IMR-90 (cell line): ENCODE measurements around the gene BMAL2. TPM values are rescaled to one million over a fixed set of nuclear protein-coding genes. Genes with fewer than 3 reads are reported as not detected.

ENCODE experiments used
- ATAC-seq: fragments of 200-7000 bp; cut with Tn5 transposase; 2 replicates; pipeline ENCODE4 v1.9.1; 2020; ENCODE audit warnings: low read depth, mild to moderate bottlenecking, moderate library complexity
- BruUV-seq: library from RNA; stranded (reverse); fragments of 400-500 nt; replicated peaks from 2 replicates; lab custom pipeline; 2021; lab: Mats Ljungman, UMichigan
- CTCF ChIA-PET: fragments of 300-600 bp; formaldehyde crosslinking; extraction: SDS; loops from one replicate; lab custom pipeline; 2021; ENCODE audit warnings: antibody characterized with exemption; lab: Yijun Ruan, JAX
- POLR2A ChIA-PET: fragments of 300-600 bp; sonication (Branson Sonifier 250); formaldehyde crosslinking; loops from one replicate; lab custom pipeline; 2022; ENCODE audit warnings: antibody characterized with exemption; ENCODE audit not compliant: unreplicated experiment; lab: Charles Lee
- DNase-seq: peaks from one replicate; pipeline ENCODE4 v3.0.0; 2013
- H2AFZ ChIP-seq: replicated peaks from 2 replicates; pipeline ENCODE3; 2013; ENCODE audit warnings: low read length, mild to moderate bottlenecking; ENCODE audit not compliant: poor library complexity
- H2AK5ac ChIP-seq: 2 replicates; pipeline ENCODE4 v1.6.1; 2013; ENCODE audit warnings: low read depth, low read length, inconsistent platforms
- H2AK9ac ChIP-seq: replicated peaks from 2 replicates; pipeline ENCODE3; 2013; ENCODE audit warnings: mild to moderate bottlenecking, low read depth, low read length, moderate library complexity; ENCODE audit not compliant: poor library complexity
- H2BK120ac ChIP-seq: 2 replicates; pipeline ENCODE4 v1.6.1; 2013; ENCODE audit warnings: low read depth, low read length, inconsistent platforms
- H2BK15ac ChIP-seq: 3 replicates; pipeline ENCODE4 v1.6.1; 2013; ENCODE audit warnings: low read depth, low read length, inconsistent platforms
- H2BK20ac ChIP-seq: 2 replicates; pipeline ENCODE4 v1.6.1; 2013; ENCODE audit warnings: low read depth, mild to moderate bottlenecking, inconsistent platforms, low read length, moderate library complexity
- H2BK5ac ChIP-seq: 2 replicates; pipeline ENCODE4 v1.6.1; 2013; ENCODE audit warnings: mild to moderate bottlenecking, low read depth, low read length, inconsistent platforms; ENCODE audit not compliant: poor library complexity, severe bottlenecking
- H3K14ac ChIP-seq: replicated peaks from 2 replicates; pipeline ENCODE4 v1.6.1; 2013; ENCODE audit warnings: low read depth, low read length, inconsistent platforms
- H3K18ac ChIP-seq: 2 replicates; pipeline ENCODE4 v1.6.1; 2013; ENCODE audit warnings: low read depth, low read length, control low read depth
- H3K23ac ChIP-seq: 2 replicates; pipeline ENCODE4 v1.6.1; 2013; ENCODE audit warnings: low read depth, low read length, inconsistent platforms
- H3K27ac ChIP-seq: 2 replicates; pipeline ENCODE4 v1.5.1; 2013; ENCODE audit warnings: mild to moderate bottlenecking, control low read depth, low read length; ENCODE audit not compliant: insufficient read depth
- H3K27me3 ChIP-seq: 2 replicates; pipeline ENCODE4 v1.6.1; 2013; ENCODE audit warnings: low read length; ENCODE audit not compliant: control insufficient read depth, insufficient read depth
- H3K36me3 ChIP-seq: 2 replicates; pipeline ENCODE4 v1.6.1; 2013; ENCODE audit warnings: low read length, mixed read lengths; ENCODE audit not compliant: control insufficient read depth, insufficient read depth
- H3K4ac ChIP-seq: 2 replicates; pipeline ENCODE4 v1.6.1; 2013; ENCODE audit warnings: low read depth, low read length, inconsistent platforms
- H3K4me1 ChIP-seq: 2 replicates; pipeline ENCODE4 v1.6.1; 2013; ENCODE audit warnings: low read length, mixed read lengths; ENCODE audit not compliant: control insufficient read depth, insufficient read depth
- H3K4me2 ChIP-seq: 2 replicates; pipeline ENCODE4 v1.6.1; 2013; ENCODE audit warnings: low read depth, mild to moderate bottlenecking, control low read depth, low read length, moderate library complexity
- H3K4me3 ChIP-seq: 2 replicates; pipeline ENCODE4 v1.5.1; 2013; ENCODE audit warnings: low read depth, mild to moderate bottlenecking, control low read depth, low read length, moderate library complexity; ENCODE audit not compliant: insufficient read depth
- H3K56ac ChIP-seq: 2 replicates; pipeline ENCODE4 v1.6.1; 2013; ENCODE audit warnings: low read length, inconsistent platforms; ENCODE audit not compliant: insufficient read depth; ENCODE audit errors: extremely low read depth
- H3K79me1 ChIP-seq, 2 experiments: 2 replicates each; pipeline ENCODE4 v1.6.1; 2013; ENCODE audit warnings: low read length in 2 of 2, inconsistent platforms in 1 of 2, low read depth in 1 of 2
- H3K9ac ChIP-seq: 2 replicates; pipeline ENCODE4 v1.6.1; 2013; ENCODE audit warnings: low read depth, low read length, control low read depth
- H3K9me1 ChIP-seq: 2 replicates; pipeline ENCODE4 v1.6.1; 2013; ENCODE audit warnings: low read length, inconsistent platforms; ENCODE audit not compliant: insufficient read depth
- H3K9me3 ChIP-seq: 2 replicates; pipeline ENCODE4 v1.6.1; 2013; ENCODE audit warnings: low read length; ENCODE audit not compliant: control insufficient read depth, insufficient read depth
- H4K20me1 ChIP-seq: 2 replicates; pipeline ENCODE4 v1.6.1; 2013; ENCODE audit warnings: low read length, inconsistent platforms; ENCODE audit not compliant: insufficient read depth
- H4K5ac ChIP-seq: 2 replicates; pipeline ENCODE4 v1.6.1; 2013; ENCODE audit warnings: mild to moderate bottlenecking, low read depth, low read length, control low read depth
- H4K8ac ChIP-seq, 2 experiments: 2 replicates each; pipeline ENCODE4 v1.6.1; 2013; ENCODE audit warnings: low read depth in 2 of 2, low read length in 2 of 2, control low read depth in 1 of 2, inconsistent platforms in 1 of 2
- H4K91ac ChIP-seq: 2 replicates; pipeline ENCODE4 v1.6.1; 2013; ENCODE audit warnings: low read depth, low read length, inconsistent platforms; ENCODE audit not compliant: insufficient read depth
- CEBPB ChIP-seq: IDR thresholded peaks from 2 replicates; pipeline ENCODE4 v1.6.1; 2012; ENCODE audit warnings: low read depth, low read length, improper control_type of control experiment
- MXI1 ChIP-seq: IDR thresholded peaks from 2 replicates; pipeline ENCODE4 v1.6.1; 2012; ENCODE audit warnings: low read depth, mild to moderate bottlenecking, low read length, moderate library complexity, borderline replicate concordance
- WGBS, 2 experiments: methylation state at CpG; one replicate each; pipeline versions ENCODE4 v1.1.5 to v1.1.7; 2013; ENCODE audit warnings: missing lambda C conversion rate in 2 of 2; ENCODE audit not compliant: insufficient read length in 1 of 2; ENCODE audit errors: extremely low coverage in 2 of 2; 5-methylcytosine and 5-hydroxymethylcytosine counted together
- dilution Hi-C: fragments of 300-500 bp; cut with HindIII; formaldehyde crosslinking; loops from one replicate; pipeline ENCODE4 v1.14.3; 2018; ENCODE audit warnings: low sequenced_read_pairs; ENCODE audit not compliant: unreplicated experiment
- in situ Hi-C: fragments of 300-500 bp; cut with MboI; formaldehyde crosslinking; loops from 3 replicates; pipeline ENCODE4 v1.14.3; 2019; ENCODE audit warnings: low sequenced_read_pairs, inconsistent platforms, mixed read lengths
- intact Hi-C: fragments of 100-400 bp; cut with micrococcal nuclease; formaldehyde crosslinking; loops from 2 replicates; pipeline ENCODE4 v1.10.0; 2022
- polyA plus RNA-seq, 3 experiments: library from polyadenylated mRNA; depleted of rRNA; stranded (reverse); fragments of >200 nt; gene quantifications; 2 replicates each; pipeline ENCODE4 v1.2.3, GENCODE V29; 2012; ENCODE audit warnings: low replicate concordance in 1 of 3
- total RNA-seq: library from RNA; depleted of rRNA; stranded (reverse); fragments of >200 nt; gene quantifications from 2 replicates; pipeline ENCODE4 v1.2.3, GENCODE V29; 2012

Gene BMAL2
- total and polyA plus RNA-seq, 2 of the 4 experiments (the other 2 are of a cell fraction): 11.0 to 57.0 TPM

GRCh38 chr12:27319848-27320247 lies 12.8 kb upstream of the BMAL2 start:
- peaks cover 7% of the 10 kb centered on the region for H3K4me1 ChIP-seq
- H3K4ac ChIP-seq: peak overlapping the region; percentile 9
- H2AK5ac ChIP-seq: peak overlapping the region; percentile 71
- H2BK15ac ChIP-seq: 0 out of 3 replicates have a peak overlapping the region, but pooled peaks have one; percentile 20
- peak overlapping the region; percentile 43 for H3K4me2 ChIP-seq
- no peak overlapping the region for H3K4me3 ChIP-seq
- peak overlapping the region; percentile 1 for H2AK9ac ChIP-seq
- H3K79me1 ChIP-seq: peaks cover 0 to 5% of the 10 kb centered on the region in 2 experiments; a peak in 1 of 4 replicates
- no peak for ATAC-seq
- peak overlapping the region; percentile 64 for H3K18ac ChIP-seq
- no peak overlapping the region for H3K9ac ChIP-seq
- H2BK20ac ChIP-seq: no peak overlapping the region
- H3K9me3 ChIP-seq: no peaks in the 10 kb centered on the region
- H2BK120ac ChIP-seq: peak overlapping the region; percentile 17; the same call in 1 of the 2 replicates
- H3K27ac ChIP-seq: peak overlapping the region; percentile 65
- ChIA-PET CTCF (interaction anchor here (0.7 to 1.4 kb wide), 2 partner anchors 13 to 32 kb away, joined by 3 to 5 read pairs; no protein-coding TSS in a partner anchor), POLR2A (interaction anchor here (0.5 kb wide), 1 partner anchor 13 kb away, joined by 4 read pairs; no protein-coding TSS in a partner anchor)
- peak overlapping the region; percentile 41; the same call in 1 of the 2 replicates for H4K91ac ChIP-seq
- 93% methylated on average over 2 of the region's 2 CpGs; no CpG with 5 or more reads in 1 of the 2 experiments for WGBS, 2 experiments
- no peak overlapping the region for H2AFZ ChIP-seq
- TF ChIP-seq MXI1 (no peak), CEBPB (peak; percentile 37)
- intact Hi-C loops: loop anchor here (2.0 to 5.0 kb wide), 2 partner anchors 62 to 383 kb away; no protein-coding TSS in a partner anchor
- no TSS peak for BruUV-seq
- H3K9me1 ChIP-seq: peaks cover 5% of the 10 kb centered on the region
- peak overlapping the region; percentile 21; the same call in 1 of the 2 replicates for H4K5ac ChIP-seq
- H3K14ac ChIP-seq: peak overlapping the region; percentile 23; the same call in 1 of the 2 replicates
- 0 out of 2 replicates have a peak overlapping the region, but pooled peaks have one; percentile 44 for H3K23ac ChIP-seq
- no peaks in the 10 kb centered on the region for H3K27me3 ChIP-seq
- no peak for DNase-seq
- H4K8ac ChIP-seq: peak overlapping the region in 1 of 2 experiments; percentile 10; a peak in 2 of 4 replicates
- H3K36me3 ChIP-seq: peaks cover 7% of the 10 kb centered on the region
- dilution Hi-C loops: no loop called here
- in situ Hi-C loops: no loop called here
- H2BK5ac ChIP-seq: peak overlapping the region; percentile 61
- H4K20me1 ChIP-seq: peaks cover 5% of the 10 kb centered on the region; the same call in 1 of the 2 replicates
- no peak overlapping the region; the same call in 1 of the 2 replicates for H3K56ac ChIP-seq
